GM18499 (cell line): ENCODE measurements around the gene GPAT3.
"Not testable (repeated sequence)": the region's sequence is repeated elsewhere in the genome, so short reads cannot be mapped to it uniquely, and the experiment has no call there.

Experiments
- ATAC-seq: cut with Tn5 transposase; IDR thresholded peaks from one replicate; pipeline ENCODE4 v1.9.1; 2021; ENCODE audit warnings: moderate number of reproducible peaks; ENCODE audit not compliant: insufficient read depth, unreplicated experiment

The GPAT3 gene

GRCh38 chr4:83535520-83536361 lies at the start of gene GPAT3:
Gene GPAT3 (plus strand): TSS chr4:83536108. CDS start chr4:83536623, 515 bp downstream.
- ATAC-seq, result no peak

GRCh38 chr4:83486457-83487129 lies 49.3 kb upstream of the GPAT3 start:
- no peak for ATAC-seq

GRCh38 chr4:83489711-83490326 lies 46.1 kb upstream of the GPAT3 start:
- no peak for ATAC-seq

- no peak for ATAC-seq
Observed at GRCh38 chr4:83490876-83491450, 44.9 kb upstream of the GPAT3 start.

GRCh38 chr4:83496085-83496917 lies 39.6 kb upstream of the GPAT3 start:
- not testable (repeated sequence) for ATAC-seq

GRCh38 chr4:83498187-83498586 lies 37.7 kb upstream of the GPAT3 start:
- no peak for ATAC-seq

GRCh38 chr4:83501671-83502070 lies 34.2 kb upstream of the GPAT3 start:
- ATAC-seq, result not testable (repeated sequence)

- no peak for ATAC-seq
Observed at GRCh38 chr4:83503974-83504373, 31.9 kb upstream of the GPAT3 start.

GRCh38 chr4:83504503-83504902 lies 31.4 kb upstream of the GPAT3 start:
- ATAC-seq, result no peak

- no peak for ATAC-seq
Observed at GRCh38 chr4:83504996-83505395, 30.9 kb upstream of the GPAT3 start.

- ATAC-seq, result not testable (repeated sequence)
Observed at GRCh38 chr4:83509156-83509585, 26.7 kb upstream of the GPAT3 start.

GRCh38 chr4:83510442-83510841 lies 25.5 kb upstream of the GPAT3 start:
- ATAC-seq, result no peak

GRCh38 chr4:83516042-83516772 lies 19.7 kb upstream of the GPAT3 start:
- ATAC-seq, result no peak

GRCh38 chr4:83522239-83522638 lies 13.7 kb upstream of the GPAT3 start:
- ATAC-seq, result no peak

GRCh38 chr4:83527671-83528070 lies 8.2 kb upstream of the GPAT3 start:
- ATAC-seq, result no peak

- ATAC-seq, result no peak
Observed at GRCh38 chr4:83536362-83537272, 709 bp downstream of the GPAT3 start.

- no peak for ATAC-seq
Observed at GRCh38 chr4:83542225-83542624, 6.3 kb downstream of the GPAT3 start.

GRCh38 chr4:83546786-83547185 lies 10.9 kb downstream of the GPAT3 start:
- ATAC-seq, result no peak
